GM12872 (cell line): ENCODE data around the gene OSBPL10.

Experiments
- TF ChIP-seq, protein P1 (sequence below): IDR thresholded peaks from 3 replicates; pipeline ENCODE4 v1.5.1; 2011; ENCODE audit warnings: low read depth, mild to moderate bottlenecking, low read length, moderate library complexity; ENCODE audit not compliant: insufficient read depth

The OSBPL10 gene

DNA sequence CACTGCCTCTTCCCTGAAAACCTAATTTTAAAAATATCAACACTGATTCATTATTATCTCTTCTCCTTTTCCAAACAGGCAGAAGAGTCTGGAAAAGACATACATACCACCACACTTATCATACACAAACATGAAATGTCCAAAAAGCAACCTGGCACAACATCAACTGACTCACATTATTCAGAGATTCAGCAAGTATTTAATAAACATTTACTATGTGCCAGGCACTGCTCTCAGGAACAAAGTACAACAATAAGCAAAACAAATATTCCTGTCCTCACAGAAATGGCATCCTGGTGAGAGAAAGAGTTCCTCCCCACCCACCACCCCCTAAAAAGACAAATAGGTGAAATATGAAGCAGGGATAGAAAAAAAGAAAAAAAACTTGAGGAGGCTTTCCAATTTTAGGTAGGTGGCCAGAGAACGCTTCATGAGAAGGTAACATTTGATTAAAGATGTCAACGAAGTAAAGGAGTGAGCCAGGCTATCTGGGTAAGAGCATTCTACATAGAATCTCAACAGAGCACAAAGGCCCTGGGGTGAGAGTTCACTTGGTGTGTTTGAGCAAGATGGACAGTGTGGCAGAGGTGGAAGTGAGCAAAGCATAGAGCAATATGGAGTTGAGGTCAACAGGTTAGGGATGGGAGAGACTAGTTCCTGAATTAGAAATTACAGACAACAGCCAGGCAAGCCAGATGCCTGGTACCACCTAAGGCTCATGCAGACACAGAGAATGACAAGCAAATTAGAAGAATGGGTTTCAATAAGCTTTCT lies 141.7 kb downstream of the OSBPL10 start:
- TF ChIP-seq, protein P1, sequence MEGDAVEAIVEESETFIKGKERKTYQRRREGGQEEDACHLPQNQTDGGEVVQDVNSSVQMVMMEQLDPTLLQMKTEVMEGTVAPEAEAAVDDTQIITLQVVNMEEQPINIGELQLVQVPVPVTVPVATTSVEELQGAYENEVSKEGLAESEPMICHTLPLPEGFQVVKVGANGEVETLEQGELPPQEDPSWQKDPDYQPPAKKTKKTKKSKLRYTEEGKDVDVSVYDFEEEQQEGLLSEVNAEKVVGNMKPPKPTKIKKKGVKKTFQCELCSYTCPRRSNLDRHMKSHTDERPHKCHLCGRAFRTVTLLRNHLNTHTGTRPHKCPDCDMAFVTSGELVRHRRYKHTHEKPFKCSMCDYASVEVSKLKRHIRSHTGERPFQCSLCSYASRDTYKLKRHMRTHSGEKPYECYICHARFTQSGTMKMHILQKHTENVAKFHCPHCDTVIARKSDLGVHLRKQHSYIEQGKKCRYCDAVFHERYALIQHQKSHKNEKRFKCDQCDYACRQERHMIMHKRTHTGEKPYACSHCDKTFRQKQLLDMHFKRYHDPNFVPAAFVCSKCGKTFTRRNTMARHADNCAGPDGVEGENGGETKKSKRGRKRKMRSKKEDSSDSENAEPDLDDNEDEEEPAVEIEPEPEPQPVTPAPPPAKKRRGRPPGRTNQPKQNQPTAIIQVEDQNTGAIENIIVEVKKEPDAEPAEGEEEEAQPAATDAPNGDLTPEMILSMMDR = no peak

DNA sequence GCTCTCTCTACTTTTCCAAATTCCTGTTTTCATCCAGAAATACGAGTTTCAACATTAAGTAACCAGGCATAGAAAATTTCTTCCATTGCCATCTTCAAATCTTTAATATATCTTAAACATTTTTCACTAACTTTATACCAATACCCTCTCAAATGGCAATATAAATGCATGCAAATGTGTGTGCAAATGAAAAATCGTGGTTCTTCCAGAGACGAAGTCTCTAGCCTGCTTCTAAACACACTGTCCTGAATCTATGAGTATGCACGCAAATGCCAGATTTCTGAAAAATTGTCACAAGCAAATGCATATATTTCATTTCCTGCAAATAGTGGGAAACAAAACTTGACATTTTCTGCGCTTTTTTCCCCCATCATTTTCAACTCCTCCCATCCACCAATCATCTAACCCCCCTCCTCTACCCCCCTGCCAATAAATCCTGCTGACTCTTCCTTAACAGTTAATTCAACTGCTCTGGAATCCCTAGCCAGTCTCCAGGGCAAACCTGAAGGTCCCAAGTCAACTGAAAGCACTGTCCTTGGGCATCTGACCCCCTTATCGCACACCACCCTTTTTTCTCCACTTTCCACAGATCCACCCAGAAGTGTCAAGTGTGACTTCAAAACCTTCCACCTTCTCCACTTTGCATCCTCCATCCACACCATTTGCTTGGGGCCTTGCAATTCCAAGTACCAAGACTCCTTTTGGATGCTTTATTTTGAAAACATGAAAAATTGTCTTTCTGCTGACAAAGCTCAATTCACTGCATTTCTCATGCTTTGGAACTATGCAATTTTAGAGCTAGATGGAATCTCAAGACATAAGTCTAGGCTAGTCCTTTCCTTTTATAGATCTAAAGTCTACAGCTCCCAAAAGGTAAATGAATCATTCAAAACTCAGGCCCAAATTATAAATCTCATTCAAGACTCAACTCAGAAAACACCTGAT lies 144.7 kb downstream of the OSBPL10 start:
- TF ChIP-seq, protein P1 = no peak

DNA sequence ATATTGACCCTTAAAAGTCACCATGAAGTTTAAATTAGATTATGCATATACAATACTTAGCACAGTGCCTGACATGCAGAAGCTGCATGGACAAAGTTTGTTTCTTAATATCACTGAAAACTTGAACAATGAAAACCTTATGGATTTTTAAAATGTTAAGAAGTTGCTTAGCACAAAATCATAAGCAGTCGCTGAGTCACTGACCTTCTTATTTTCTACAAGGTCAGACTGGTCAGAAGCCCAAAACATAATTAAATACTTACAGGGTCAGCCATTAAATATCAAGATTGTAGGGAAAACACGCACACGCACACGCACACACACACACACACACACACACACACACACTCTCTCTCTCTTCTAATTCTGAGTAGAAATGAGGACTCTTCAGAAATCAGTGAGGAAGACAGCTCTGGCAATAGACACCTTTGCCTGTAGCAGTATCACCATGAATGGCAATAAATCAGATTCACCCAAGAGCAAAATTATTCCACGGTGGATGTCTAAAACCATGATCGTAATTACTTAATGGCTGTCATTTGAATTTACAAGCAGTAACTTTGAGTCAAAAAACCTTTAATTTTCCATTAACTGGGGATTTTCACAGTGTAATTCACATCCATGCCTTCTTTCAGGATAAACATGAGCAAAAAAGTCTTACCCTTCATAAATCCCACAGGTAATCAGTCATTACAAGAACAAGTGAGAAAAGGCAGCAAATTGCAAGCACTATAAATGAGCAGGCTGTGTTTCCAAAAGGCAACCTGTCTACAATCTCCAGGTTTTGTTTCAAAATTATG lies 147.5 kb downstream of the OSBPL10 start:
- TF ChIP-seq, protein P1 = no peak

DNA sequence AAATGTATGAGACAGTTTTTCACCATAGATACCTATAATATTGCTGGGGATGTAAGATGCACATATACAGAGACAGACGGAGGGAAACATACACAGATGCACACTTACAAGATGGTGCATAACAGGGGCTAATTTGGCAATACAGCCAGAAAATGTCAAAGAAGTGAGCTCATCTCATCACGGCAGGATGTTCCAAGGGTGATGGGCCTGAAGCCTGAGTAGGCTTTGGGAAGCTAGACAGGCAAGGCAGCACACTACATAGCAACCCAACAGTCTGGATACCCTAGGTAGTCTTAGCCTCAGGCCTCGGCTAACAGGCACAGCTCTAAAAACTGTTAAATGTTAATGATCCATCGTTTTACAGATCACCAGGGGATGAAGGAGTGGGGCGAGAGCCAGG lies 148.5 kb downstream of the OSBPL10 start:
- TF ChIP-seq, protein P1 = no peak

DNA sequence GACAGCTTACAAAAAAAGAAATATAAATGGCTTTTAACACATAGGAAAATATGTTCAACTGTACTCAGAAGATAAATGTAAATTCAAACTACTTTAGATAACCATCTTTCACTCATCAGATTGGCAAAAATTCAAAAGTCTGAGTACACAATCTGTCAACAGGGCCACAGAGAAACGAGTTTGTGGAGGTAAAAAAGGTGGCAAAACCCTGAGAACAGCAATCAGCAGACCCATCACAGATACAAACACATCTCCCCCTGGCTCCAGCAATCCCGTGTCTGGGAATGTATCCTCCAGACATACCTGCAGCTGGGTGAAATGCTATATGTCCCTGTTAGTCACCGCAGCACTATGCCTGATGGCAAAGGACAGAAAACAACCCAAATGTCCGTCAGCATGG lies 149.5 kb downstream of the OSBPL10 start:
- TF ChIP-seq, protein P1 = no peak

DNA sequence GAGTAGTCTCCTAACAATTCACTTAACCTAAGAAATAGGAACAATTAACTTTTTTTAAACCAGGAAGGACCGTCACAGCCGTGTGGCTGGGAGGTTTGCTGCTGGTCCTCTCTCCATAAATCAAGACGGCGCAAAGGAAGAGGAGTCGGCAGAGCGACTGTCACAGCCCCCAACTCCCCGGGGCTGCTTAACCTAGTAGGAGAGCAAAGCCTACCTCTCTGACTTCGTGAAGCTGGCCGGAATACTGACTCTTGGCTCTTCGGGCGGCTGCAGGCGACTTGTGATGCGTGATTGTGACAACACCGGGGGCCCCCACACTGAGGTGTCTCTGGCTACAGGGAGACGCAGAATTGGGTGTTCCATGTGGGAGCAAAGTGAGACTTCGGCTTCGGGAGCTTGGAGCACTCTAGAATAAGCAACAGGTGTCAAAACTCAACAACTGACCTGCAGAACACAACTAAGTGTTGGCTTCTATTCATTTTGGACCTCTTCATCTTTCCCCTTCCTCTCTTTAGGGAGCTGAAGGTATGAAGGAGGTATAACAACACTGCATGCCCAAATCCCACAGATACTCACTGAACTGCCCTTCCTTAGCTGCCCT lies 151.1 kb downstream of the OSBPL10 start:
- TF ChIP-seq, protein P1 = no peak

DNA sequence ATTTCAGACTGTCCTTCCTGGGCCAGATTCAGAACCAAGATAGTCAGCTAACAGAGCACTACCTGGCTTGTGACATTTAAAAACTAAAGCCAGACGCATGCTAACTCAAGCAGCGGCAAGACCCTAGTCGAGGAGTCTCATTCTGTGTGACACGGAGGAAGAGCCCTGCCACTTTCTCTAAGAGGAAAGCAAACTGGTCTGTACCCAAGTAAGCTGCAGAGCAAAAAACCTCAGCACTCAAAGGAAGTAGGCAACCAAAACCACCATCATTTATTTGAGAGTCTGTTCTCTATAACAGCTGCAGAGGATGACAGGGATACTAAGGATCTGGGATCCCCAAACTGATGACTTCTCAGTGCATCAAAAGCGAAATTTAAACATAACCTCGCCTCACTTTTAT lies 152.1 kb downstream of the OSBPL10 start:
- TF ChIP-seq, protein P1 = no peak
